HG03139 (cell line): ENCODE results near the gene PCDHGA1.
A peak's percentile ranks its signal among the peaks of the same experiment; 100 is the strongest.
"Not testable (repeated sequence)": the region's sequence is repeated elsewhere in the genome, so short reads cannot be mapped to it uniquely, and the experiment has no call there.

ENCODE experiments used
- ATAC-seq: cut with Tn5 transposase; IDR thresholded peaks from one replicate; pipeline ENCODE4 v1.9.1; 2021; ENCODE audit not compliant: unreplicated experiment

PCDHGA1 gene

DNA sequence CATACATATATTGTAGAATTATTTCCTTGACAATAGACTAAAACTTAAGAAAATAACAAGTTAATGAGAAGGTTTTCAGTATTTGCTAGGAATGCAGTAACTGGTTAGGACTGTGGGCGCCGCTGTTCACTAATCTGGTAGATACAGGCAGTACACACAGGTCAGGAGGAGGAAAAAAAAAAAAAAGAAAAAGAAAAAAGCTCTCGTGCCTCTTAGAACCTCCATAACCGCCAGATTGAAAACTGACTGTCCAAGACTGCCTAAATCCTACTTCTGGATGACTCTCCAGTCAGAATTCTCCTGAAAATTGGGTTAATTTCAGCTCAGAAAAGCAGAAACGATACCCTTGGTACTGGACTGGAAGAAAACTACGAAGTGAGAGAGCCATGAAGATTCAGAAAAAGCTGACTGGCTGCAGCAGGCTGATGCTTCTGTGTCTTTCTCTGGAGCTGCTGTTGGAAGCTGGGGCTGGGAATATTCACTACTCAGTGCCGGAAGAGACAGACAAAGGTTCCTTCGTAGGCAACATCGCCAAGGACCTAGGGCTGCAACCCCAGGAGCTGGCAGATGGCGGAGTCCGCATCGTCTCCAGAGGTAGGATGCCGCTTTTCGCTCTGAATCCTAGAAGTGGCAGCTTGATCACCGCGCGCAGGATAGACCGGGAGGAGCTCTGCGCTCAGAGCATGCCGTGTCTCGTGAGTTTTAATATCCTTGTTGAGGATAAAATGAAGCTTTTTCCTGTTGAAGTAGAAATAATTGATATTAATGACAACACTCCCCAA lies at the start of gene PCDHGA1:
Gene PCDHGA1, plus strand, starts transcription at position 216 of the 782 bp plus-strand sequence.
- ATAC-seq: no peak

DNA sequence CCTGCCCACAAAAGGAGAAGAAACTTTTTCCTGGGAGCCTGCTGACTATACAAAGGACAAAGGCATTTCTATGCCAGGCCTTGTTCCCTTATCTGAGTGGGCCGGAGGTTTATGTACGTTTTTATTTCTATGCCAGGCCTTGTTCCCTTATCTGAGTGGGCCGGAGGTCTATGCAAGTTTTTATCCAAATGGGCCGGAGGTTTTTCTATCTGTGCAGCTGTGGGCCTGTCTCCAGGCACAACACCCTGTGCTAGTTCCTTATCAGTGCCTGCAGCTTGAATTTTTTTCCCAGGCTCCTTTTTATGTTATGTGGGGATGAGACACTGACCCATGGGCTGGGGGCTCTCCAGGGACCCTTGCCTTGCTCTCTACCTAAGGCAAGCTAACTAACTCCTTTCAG lies 31.9 kb upstream of the PCDHGA1 start:
- no peak for ATAC-seq

DNA sequence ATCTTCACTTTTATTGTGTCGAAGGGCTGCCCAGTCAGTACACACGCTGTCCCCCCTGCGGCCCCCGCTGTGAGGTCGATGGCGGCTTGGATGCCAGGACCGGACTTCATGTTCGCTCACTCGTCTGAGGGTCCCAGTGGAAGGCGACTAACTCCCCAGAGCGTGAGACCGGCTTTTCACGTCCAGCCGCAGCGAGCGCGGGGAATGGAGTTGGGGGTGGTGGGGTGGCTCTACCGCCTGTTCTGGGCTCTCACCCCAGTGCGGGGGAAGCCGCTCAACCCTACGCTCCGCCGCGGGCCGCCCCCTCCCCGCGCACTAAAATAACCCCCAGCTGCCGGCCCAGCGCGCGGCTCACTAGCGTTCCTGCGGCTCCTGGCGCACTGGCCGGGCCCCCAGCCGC lies 26.6 kb upstream of the PCDHGA1 start, which contains the start of gene SLC25A2:
Gene SLC25A2, minus strand, starts transcription at position 294 of the 400 bp plus-strand sequence. Its CDS starts 184 bp downstream, at position 110.
- no peak for ATAC-seq

DNA sequence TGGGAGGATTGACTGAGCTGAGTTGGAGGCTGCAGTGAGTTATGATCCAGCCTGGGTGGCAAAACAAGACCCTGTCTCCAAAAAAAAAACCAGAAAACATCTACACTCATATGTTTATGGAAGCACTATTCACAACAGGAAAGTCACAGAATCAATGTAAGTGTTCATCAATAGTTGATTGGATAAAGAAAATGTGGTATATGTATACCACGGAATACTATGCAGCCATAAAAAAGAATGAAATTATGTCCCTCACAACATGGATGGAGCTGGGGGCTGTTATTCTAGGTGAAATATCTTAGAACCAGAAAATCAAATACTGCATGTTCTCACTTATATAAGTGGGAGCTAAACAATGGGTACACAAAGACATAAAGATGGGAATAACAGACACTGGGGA lies 23.7 kb upstream of the PCDHGA1 start:
- no peak for ATAC-seq

DNA sequence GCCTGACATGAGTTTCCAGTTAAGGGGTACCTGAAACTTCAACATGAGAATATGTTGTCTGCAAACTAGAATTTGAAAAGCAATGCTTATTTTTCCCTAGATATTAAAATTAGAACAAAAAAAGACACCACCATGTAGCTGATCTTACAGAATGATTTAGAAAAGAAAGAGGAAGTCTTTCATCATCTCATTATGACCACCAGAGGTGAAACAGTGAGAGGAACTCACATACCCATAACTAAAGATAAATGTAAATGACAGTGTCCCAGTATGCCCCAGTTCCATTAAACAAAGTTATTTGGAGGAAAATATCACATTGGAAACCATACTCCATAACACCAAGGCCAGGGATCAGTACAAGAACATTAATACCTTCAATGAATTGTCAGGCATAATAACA lies 16.6 kb upstream of the PCDHGA1 start:
- no peak for ATAC-seq

DNA sequence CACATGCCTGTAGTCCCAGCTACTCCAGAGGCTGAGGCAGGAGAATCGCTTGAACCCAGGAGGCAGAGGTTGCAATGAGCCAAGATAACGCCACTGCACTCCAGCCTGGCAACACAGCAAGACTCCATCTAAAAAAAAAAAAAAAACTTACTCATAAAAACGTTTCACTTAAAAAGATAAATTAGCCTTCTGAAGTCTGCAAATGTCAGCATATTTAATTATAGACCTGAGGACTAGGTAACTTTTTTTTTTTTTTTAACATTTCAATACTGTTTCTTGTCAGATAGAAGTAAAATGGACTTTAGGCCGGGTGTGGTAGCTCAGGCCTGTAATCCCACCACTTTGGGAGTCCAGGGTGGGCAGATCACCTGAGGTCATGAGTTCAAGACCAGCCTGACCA lies 13.4 kb upstream of the PCDHGA1 start:
- ATAC-seq: not testable (repeated sequence)

DNA sequence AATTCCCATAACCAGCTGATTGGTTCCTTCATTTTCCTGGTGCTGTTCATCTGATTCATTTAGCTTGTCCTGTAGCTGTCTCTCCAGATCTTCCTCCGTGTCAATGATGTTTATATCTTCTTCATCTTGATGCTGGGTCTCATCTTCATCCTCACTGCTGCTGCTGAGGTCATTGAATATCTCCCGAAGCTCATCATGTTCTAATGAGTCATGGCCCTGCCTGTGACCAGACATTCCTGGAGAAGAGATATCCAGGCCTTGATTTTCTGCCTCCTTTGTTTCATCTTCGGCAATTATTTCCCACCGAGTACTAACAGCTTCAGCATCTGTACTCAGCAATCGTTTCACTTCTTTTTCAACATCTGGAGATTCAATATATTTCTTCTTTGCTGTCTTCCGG lies 11.1 kb upstream of the PCDHGA1 start:
- ATAC-seq: no peak

DNA sequence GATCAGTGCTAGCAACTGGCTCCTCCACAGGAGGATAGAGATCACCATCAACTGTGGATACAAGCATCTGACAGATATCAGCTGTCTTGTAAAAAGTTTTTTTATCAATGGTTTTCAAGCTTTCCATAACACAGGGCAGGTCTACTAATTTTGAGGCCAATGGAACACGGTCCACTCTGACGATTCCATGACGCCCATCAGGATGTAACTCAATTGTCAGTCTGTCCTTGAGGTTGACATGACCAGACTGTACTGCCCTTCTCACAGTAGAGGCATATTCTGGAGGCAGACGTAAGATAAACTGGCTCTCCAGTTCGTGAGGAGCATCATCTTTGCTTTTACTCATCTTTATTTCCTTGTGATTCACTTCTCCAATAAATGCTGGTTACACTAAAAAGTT lies 10.6 kb upstream of the PCDHGA1 start:
- no peak for ATAC-seq

DNA sequence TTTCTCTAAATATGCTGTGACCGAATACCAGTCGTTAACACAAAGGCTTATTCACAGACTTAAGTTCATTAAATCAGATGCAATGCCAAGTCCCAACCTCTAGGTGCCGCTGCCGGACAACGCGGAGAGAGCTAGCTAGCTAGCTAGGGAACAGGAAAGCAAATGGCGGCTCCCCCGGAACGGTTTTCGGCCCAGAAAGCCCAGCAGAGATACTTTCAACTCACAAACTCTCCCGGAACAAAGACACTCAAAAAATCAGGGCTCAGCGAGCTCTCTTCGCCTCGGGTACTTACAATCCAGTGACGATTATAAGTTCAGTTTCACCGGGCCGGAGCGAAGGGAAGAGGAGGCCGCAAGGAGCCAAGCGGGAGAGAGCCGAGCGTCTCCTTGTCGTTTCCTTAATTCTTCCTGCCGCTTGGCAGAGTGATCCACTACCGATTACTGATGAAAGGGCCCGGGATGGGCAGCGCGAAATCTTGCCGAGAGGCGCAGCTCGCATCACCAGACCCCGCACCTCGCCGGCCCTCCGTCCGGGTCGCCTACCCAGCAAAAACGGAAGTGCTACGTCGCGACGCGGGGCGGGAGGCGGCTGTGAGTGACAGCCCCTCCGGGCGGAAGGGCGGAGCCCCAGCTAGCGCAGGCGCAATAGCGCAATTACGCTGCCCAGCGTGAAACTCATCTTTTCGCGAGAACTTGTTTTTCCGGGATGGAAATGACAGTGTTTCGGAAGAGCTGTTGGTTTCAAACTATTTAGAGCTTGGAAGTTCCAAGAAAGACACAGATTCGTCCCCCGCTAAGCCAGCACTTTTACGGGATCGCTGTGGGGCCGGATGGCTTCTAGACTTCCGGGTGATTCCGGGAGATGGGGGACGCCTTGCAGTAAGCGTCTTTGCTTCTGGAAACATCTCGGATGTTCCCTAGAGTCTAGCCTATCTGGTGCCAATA lies 9.8 kb upstream of the PCDHGA1 start, which contains the start of gene TAF7:
Gene TAF7, minus strand, starts transcription at position 560 of the 945 bp plus-strand sequence. CDS start 740 bp downstream, outside the sequence.
- peak; percentile 94 for ATAC-seq

DNA sequence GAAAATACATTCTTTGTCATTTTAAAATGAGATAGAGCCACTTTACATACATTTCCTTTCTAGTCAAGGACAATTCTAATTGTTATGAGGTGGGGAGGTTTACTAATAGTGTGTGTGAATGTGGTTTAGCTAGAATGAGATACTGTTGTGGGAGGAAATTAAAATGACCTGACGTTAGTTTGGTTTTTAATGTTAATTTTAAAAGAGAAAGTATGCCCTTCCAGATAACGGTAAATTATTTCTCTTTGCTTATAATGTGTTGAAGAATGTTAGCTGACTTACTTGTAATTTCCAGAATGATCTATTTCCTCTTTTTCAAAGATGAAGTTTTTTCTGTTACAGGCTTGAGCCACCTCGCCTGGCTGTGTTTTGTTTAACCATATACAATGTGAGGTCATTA lies 8.1 kb upstream of the PCDHGA1 start:
- ATAC-seq: no peak

DNA sequence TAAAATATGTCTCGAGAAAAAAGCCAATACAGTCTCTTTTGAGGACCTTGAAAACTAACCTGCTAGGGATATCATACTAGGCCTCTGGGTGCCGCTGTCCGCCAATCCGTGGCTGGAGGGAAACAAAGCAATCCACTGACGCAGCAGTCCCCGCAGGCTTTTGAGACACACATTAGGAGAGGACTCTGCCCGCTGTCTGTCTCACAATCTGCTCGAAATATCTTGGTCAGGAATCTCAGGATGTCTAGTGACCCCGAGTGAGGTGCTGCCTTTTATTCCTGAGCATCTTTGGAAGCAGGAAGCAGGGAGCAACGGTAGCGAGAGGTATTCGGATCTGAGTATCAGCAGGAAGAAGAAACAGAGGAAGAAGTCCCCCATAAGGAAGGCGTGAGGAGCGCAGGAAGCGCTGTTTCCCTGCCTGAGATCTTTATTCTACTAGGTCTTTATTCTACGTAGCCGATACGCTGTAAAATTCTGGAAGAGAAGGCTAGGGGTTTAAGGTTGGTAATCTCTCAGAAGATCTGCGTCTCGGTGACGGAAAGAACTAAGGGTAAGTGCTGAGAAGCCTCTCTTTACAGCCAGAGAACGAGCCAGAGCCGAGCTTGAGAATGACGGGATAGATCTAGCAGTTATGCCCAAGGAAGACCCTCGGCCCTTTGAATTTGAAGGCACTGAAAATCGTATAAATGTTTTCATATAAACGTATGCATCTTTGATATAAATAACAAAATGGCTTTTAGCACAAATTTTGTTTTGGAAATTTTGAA lies 4.0 kb upstream of the PCDHGA1 start:
- peak; percentile 80 for ATAC-seq

DNA sequence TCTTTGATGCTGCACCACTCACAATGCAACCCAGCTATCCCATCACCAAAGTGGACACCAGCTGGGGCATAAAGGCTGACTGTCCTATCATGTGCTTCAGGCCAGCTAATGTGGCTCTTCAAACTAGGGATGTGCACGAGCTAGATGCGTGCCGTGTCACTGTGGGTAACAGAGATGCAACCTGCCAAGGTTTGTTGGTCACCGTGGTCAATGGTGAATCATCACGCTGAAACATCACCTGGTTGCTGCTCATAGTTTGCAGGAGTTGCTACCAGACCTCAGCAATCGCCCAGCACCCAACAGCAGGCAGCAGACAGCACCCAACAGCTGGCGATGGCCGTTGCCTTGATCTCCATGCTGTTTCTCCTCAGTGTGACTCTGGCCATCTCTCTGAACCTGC lies 2.1 kb upstream of the PCDHGA1 start:
- no peak for ATAC-seq

DNA sequence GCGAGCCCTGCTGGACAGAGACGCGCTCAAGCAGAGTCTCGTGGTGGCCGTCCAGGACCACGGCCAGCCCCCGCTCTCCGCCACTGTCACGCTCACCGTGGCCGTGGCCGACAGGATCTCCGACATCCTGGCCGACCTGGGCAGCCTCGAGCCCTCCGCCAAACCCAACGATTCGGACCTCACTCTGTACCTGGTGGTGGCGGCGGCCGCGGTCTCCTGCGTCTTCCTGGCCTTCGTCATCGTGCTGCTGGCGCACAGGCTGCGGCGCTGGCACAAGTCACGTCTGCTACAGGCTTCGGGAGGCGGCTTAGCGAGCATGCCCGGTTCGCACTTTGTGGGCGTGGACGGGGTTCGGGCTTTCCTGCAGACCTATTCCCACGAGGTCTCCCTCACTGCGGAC lies 2.3 kb downstream of the PCDHGA1 start:
- not testable (repeated sequence) for ATAC-seq

DNA sequence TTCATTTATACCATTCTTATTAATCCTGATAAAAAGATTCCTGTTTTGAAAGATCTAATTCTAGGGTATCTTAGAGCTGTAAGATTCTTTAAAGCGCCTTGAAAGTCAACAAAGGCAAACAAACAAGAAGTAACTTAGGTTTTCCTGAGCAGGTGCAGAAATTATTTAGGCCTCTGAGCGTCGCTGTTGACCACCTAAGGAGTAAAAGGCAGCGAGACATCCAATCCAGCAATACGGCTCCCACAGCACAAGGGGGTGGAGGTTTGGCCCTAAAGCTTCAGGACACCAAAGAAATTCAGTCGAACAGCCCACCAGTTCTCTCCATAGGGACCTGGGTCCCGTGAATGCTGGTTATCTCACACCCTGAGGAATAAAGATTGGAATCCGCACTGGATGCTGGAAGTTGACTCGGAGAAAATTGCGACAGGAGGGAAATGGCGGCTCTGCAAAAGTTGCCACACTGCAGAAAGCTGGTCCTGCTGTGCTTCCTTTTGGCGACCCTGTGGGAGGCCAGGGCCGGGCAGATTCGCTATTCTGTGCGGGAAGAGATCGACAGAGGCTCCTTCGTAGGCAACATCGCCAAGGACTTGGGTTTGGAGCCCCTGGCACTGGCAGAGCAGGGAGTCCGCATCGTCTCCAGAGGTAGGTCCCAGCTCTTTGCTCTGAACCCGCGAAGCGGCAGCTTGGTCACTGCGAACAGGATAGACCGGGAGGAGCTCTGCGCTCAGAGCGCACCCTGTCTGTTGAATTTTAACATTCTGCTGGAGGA lies 8.4 kb downstream of the PCDHGA1 start, which contains the start of gene PCDHGA2:
Gene PCDHGA2, plus strand, starts transcription at position 223 of the 769 bp plus-strand sequence.
- ATAC-seq: no peak

DNA sequence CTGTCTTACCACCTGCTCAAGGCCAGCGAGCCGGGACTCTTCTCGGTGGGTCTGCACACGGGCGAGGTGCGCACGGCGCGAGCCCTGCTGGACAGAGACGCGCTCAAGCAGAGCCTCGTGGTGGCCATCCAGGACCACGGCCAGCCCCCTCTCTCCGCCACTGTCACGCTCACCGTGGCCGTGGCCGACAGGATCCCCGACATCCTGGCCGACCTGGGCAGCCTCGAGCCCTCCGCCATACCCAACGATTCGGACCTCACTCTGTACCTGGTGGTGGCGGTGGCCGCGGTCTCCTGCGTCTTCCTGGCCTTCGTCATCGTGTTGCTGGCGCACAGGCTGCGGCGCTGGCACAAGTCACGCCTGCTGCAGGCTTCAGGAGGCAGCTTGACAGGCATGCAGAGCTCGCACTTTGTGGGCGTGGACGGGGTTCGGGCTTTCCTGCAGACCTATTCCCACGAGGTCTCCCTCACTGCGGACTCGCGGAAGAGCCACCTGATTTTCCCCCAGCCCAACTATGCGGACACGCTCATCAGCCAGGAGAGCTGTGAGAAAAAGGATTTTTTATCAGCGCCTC lies 10.6 kb downstream of the PCDHGA1 start:
- ATAC-seq: not testable (repeated sequence)

DNA sequence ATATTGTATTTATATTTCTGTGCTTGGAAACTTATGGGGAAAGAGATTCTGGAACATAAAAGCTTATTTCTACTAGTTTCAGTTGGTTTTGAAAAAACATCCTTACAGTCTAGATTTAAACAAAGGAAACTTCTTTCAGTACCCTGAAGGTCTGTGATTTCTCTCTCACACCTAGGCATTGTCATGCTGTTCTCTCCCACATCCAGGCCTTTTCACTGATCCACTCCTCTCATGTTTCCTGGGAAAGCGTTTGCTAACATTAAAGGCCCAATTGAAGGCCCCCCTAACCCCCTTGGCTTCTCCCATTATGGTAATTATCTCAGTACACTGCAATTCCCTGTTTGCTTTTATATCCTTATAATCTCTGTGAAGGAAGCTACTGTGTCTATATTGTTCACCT lies 12.5 kb downstream of the PCDHGA1 start:
- no peak for ATAC-seq

DNA sequence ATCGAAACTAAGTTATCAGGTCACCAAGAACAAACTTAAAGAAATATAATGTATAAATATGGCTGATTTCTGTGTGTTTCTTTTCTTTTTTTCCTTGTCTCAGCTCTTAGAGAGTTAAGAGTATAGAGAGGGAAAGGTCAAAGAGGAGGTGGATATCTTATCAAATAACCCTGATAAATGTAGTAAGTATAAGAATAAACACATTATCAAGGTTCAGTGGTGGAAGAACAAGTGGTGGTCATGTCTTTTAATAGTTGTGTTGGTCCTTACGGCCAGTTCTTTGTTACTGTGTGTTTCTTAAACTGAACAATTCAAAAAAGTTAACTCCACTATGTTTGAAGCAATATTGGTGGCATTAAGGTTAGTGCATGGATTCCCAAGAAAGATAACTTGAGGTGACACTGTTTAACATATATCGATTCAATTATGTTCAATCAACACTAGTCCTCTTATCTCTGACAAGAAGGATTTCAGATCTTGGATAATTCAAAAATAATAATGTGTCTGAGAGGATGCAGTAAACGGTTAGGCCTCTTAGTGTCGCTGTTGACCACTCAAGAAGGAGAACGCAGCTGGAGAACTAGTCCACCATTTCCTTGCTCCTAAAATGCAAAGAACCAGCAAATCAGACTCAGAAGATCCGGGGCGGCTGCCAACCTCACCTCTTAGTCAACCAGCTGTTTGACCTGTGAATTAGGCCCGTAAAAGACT lies 13.1 kb downstream of the PCDHGA1 start, which contains the start of gene PCDHGA3:
Gene PCDHGA3, plus strand, starts transcription at position 588 of the 711 bp plus-strand sequence. CDS start 205 bp downstream, outside the sequence.
- ATAC-seq: no peak

DNA sequence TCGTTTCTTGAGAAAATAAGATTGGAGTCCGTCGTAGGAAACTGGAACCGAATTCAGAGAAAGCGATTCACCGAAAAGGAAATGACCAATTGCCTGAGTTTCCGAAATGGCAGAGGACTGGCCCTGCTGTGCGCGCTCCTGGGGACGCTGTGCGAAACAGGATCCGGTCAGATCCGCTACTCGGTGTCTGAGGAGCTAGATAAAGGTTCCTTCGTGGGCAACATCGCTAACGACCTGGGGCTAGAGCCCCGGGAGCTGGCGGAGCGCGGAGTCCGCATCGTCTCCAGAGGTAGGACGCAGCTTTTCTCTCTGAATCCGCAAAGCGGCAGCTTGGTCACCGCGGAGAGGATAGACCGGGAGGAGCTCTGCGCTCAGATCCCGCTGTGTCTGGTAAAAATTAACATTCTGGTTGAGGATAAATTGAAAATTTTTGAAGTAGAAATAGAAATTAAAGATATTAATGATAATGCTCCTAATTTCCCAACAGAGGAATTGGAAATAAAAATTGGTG lies 13.7 kb downstream of the PCDHGA1 start:
- ATAC-seq: no peak

DNA sequence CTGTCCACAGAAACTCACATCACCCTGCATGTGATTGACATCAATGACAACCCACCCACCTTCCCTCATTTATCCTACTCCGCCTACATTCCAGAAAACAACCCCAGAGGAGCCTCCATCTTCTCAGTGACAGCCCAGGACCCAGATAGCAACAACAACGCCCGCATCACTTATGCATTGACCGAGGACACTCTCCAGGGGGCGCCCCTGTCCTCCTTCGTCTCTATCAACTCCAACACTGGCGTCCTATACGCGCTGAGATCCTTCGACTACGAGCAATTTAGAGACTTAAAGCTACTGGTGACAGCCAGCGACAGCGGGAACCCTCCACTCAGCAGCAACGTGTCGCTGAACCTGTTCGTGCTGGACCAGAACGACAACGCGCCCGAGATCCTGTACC lies 15.0 kb downstream of the PCDHGA1 start:
- ATAC-seq: no peak
